HuH-7.5 (cell line): ENCODE results near the gene RNF151.
"Not testable (repeated sequence)": the region's sequence is repeated elsewhere in the genome, so short reads cannot be mapped to it uniquely, and the experiment has no call there.

Experiments used
- DNase-seq: peaks from one replicate; pipeline ENCODE4 v3.0.0; 2011; ENCODE audit warnings: low spot score

Gene RNF151

DNA sequence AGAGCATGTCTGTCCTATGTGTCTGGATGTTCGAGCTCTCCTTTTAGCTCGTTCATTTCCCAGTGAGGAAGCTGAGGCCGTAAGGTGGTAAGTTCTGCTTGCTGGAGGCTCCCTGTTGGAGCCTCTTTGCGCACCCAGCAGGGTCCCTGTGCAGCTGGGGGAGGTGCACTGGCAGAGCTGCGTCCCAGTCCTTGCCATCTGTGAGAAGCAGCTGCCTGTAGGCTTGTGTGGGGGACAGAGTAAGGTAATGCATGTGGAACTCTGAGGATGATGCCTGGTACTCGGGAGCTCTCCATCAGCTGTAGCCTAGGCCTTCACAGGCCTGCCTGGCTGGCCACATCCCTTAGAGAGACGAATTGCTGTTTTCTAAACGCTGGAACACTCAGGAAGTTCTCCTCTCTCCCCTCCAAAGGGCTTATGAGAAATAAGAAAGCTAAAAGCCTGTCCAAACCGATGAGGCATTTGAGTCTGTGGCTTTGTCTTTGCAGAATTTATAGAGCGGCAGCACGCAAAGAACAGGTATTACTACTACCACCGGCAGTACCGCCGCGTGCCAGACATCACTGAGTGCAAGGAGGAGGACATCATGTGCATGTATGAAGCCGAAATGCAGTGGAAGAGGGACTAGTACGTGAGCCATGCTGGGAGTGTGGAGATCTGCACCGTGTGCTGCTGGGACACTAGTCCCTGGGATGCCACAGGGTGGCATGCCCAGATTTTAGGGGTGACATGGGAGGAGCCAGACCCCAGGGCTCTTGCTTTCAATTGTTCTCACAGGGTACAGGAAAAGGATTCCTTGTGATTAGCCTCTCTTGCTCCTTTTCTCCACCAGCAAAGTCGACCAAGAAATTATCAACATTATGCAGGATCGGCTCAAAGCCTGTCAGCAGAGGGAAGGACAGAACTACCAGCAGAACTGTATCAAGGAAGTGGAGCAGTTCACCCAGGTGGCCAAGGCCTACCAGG lies 5.7 kb upstream of the RNF151 start:
- no peak for DNase-seq

DNA sequence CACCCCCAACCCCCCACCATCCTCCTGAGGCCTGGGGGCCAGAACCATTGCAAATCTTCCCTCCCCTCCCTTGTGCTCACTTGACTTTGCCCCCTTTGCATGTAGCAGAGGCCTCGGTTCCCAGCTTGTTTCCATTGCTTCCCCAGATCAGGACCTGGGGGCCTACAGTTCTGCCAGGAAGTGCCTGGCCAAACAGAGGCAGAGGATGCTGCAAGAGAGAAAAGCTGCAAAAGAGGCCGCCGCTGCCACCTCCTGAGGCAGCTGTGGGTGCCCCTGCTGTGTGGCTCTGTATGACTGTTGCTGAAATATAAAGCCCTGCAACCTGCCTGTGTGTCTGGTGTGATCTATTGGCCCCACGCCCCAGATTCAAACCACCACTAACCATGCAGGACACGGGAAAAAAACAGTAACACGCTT lies 5.0 kb upstream of the RNF151 start:
- no peak for DNase-seq

DNA sequence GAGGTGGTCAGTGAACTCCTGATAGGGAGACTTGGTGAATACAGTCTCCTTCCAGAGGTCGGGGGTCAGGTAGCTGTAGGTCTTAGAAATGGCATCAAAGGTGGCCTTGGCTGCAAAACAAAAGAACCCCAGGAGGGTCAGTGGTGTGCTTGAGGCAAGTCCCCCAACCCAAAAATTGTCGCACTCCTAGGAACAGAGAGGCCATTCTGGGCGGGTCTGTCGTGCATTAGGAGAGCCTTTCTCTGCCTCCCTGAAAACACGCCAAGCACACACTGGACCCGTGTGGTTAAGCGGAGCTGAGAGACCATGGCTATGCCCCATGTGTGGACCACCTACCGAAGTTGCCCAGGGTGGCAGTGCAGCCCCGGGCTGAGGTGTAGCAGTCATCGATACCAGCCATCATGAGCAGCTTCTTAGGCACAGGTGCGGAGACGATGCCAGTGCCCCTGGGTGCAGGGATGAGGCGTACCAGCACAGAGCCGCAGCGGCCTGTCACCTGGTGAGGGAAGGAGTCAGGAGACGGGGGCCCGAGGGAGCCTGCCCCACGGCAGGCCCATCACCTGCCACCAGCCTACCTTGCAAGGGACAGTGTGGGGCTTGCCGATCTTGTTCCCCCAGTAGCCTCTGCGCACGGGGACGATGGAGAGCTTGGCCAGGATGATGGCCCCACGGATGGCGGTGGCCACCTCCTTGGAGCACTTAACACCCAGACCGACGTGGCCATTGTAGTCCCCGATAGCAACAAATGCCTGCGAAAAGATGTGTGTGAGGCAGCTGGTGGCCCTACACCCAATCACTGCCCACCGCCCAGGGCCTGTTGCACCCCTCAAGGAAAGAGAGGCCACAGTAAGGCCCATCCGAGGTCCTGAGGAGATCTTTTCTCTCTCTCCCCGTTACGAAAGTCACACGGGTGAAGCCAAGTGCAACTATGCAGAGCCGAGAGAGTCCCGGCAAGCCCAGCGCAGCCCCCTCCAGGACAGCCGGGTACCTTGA lies 4.2 kb upstream of the RNF151 start:
- not testable (repeated sequence) for DNase-seq

DNA sequence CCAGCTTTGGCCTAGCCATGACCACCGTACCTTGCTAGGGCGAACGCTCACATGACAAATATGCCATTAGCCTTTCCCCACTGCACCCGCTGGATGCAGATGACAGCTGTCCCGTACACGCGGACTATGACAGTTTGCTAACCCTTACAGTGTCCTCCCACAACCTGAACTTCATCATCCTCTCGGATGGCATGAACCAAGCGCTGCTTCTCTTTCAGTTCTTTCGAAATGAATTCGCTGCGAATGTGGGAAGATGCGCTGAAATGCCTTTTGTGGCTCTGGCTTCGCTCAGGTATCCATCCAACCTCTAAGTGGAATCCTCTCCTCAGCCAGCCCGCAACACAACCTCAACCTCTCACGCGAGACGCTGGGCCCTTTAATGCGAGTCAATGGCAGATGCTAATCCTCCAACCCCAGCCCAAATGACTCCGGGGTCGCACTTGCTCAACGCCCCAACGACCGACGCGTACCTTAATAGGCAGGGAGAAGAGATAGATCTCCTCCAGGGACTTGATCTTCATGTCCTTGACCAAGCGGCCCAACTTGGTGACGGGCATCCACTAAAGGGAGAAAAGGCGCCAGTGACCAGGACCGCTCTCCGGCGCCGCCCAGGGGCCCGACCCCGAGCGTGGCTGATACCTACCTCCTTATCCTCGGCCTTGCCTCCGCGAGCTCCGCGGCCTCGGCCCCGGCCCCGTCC lies 2.7 kb upstream of the RNF151 start:
- DNase-seq, result no peak

DNA sequence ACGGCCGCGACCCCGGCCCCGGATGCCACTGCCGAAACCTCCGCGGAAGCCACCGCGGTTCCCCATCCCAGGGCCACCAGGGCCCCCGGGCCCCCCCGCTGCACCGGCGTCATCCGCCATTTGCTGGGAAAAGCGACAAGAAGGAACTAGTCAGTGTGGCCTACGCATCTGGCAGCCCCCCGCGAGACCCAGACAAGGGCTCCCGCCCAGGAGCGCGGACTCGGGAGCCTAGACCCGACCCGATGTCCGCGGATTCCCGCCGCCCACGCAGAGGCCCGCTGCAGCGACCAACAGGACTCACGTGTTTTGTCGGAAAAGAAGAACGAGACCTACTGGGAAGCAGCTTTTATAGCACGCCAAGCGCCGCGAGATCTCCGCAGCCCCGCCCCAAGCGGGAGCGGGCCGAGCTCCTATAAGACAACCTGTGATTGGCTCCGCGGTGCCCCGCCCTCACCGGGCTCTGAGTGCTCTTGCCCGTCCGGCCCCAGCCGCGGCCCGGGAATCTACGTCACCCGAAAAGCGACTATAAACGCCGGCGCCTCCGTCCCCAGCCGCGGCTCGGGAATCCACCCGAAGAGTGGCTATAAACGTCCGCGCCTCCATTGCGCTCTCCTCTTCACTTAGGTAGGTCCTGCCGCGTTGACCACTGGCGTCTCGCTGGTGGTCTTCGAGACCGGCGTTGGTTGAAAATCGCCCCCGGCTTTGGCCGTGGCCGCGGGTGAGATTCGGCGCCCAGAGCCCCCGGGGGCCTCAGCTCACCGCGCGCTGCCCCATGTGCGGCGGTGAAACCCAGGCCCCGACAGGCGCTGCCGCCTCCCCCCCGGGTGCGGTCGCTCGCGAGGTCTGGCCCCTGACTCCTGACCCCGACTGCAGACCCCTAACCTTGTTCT lies 1.9 kb upstream of the RNF151 start, which contains the start of gene RPS2:
Gene RPS2 (minus strand): TSS at position 321 of the 890 bp plus-strand sequence. CDS start 201 bp downstream, at position 120.
- DNase-seq, result peak; percentile 99

DNA sequence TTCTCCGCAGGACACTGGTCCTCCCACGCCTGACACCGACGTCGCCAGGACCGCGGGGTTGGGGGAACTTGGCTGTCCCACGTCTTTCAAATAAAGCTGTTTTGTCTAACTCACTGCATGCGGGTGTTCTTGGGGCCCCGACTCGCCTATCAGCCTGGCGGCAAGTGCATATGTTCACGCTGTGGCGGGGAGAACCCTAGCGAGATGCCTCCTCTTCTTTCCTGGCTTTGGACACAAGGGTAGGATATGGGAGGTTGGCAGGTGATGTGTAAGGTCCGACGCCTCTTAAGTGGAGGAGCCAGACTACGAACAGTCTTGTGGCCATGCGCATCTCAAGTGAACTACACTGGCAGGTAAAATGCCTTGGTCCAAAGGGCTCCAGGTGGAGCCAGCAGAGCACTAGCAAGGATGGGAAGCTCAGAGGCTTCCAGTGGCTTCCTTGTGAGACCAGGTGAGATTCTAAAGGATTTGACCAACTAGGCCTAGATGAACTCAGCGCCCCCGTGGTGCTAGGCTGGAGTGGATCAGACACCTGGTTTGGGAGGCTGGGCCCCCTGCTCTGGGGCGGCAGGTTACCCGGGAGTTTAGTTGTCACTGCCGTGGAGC lies 1.2 kb upstream of the RNF151 start:
- no peak for DNase-seq

DNA sequence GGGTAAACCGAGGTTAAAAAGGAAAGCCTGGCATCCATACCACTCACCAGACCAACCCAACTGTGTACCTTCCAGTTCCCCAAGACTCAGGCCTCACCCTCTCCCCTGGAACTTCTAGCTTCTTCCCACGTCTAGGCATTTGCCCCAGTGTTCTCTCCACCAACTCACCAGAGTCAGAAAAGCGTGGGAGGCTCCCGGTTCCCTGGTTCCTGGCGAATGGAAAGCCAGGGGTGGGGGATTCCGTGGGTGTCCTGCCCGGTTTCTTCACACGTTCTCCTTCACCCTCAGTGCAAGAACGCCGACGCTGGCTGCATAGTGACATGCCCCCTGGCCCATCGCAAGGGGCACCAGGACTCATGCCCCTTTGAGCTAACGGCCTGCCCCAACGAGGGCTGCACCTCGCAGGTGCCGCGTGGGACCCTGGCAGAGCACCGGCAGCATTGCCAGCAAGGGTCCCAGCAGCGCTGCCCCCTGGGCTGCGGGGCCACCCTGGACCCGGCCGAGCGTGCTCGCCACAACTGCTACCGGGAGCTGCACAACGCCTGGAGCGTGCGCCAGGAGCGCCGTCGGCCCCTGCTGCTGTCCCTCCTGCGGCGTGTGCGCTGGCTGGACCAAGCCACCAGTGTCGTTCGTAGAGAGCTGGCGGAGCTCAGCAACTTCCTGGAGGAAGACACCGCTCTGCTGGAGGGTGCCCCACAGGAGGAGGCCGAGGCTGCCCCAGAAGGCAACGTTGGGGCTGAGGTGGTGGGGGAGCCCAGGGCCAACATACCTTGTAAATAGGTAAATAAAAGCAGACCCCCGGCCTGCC lies 1.7 kb downstream of the RNF151 start:
- DNase-seq, result no peak

- DNase-seq, result peak; percentile 96
Measured at GRCh38 chr16:1971796-1972489, 5.3 kb downstream of the RNF151 start, which contains the start of gene TBL3. TSS of gene TBL3 (plus strand) at chr16:1972053. CDS start at chr16:1972165, 112 bp downstream.

GRCh38 chr16:1972490-1972877 lies 5.8 kb downstream of the RNF151 start:
- no peak for DNase-seq

- no peak for DNase-seq
Measured at GRCh38 chr16:1973461-1974156, 7.0 kb downstream of the RNF151 start.

DNA sequence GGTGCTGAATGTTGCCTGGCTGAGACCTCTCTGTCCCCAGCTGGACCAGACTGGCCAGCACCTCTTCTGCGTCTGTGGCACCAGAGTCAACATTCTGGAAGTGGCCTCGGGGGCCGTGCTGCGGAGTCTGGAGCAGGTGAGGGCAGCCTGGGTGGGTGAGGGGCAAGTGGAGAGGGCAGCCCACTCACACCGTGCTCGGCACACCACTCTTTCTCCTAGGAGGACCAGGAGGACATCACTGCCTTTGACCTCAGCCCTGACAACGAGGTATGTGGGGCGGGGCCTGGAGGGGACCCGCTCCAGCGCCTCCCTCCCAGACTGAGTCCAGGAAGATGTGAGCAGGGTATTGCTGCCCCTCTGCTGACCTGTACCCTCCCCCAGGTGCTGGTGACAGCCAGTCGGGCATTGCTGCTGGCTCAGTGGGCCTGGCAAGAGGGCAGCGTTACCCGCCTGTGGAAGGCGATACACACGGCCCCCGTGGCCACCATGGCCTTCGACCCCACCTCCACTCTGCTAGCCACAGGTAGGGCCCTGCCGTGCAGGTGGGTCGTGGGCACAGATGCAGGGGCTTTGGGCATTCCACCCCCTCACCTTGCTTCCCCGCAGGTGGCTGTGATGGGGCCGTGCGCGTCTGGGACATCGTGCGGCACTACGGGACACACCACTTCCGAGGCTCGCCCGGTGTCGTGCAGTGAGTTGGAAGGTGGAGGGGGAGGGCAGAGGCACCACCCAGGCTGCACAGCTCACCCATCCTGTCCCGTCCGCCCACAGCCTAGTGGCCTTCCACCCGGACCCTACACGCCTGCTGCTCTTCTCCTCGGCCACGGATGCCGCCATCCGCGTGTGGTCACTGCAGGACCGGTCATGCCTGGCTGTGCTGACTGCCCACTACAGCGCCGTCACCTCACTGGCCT lies 7.8 kb downstream of the RNF151 start:
- DNase-seq, result no peak

DNA sequence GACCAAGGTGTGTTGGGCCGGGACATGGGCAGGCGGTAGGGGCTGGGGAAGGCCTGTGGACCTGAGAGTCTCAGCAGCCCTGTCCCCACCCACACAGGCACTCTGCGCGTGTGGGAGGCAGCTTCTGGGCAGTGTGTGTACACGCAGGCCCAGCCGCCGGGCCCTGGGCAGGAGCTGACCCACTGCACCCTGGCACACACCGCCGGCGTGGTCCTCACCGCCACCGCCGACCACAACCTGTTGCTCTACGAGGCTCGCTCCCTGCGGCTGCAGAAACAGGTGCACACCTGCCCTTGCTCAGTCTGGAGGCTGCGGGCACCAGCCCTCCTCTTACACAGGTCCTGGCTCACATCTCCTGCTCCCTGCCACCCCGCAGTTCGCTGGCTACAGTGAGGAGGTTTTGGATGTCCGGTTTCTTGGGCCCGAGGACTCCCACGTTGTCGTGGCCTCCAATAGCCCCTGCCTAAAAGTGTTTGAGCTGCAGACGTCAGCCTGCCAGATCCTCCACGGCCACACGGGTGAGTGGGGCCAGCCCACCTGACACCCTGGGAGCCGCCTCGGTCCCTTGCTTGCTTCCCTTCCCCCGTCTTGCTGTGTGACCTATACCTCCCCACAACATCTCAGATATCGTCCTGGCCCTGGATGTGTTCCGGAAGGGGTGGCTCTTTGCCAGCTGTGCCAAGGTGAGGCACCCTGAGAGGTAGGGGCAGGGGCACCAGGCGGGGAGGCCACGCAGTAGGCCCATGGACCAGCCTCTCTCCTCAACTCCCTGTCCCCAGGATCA lies 9.0 kb downstream of the RNF151 start:
- no peak for DNase-seq

DNA sequence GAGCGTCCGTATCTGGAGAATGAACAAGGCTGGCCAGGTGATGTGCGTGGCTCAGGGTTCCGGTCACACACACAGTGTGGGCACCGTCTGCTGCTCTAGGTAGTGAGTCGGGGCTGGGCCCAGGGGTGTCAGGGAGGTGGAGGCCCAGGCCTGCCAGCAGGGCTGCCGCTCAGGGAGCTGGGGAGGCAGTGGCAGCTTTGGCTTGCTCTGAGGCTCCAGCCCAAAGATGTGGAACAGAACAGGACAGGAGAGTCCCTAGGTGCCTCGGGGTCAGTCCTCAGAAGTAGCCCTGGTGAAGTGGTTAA lies 9.5 kb downstream of the RNF151 start:
- DNase-seq, result no peak

- no peak for DNase-seq
Measured at GRCh38 chr16:1976951-1977874, 10.6 kb downstream of the RNF151 start.

GRCh38 chr16:1977875-1978268 lies 11.2 kb downstream of the RNF151 start:
- no peak for DNase-seq
